Keratinocyte (primary cell): ENCODE data around the gene MIDN. TPM values are rescaled to one million over a fixed set of nuclear protein-coding genes. Genes with fewer than 3 reads are reported as not detected.
"Not testable (repeated sequence)": the region's sequence is repeated elsewhere in the genome, so short reads cannot be mapped to it uniquely, and the experiment has no call there.

ENCODE experiments used
- DNase-seq: peaks from one replicate; pipeline ENCODE4 v3.0.0-alpha.2; 2011; ENCODE audit warnings: low read depth, missing footprints, low spot score
- FAIRE-seq: peaks from 2 replicates; lab custom pipeline; 2011; peaks lifted over from hg19 to GRCh38; lab: Jason Lieb, UNC
- H2AFZ ChIP-seq: 2 replicates; pipeline ENCODE4 v1.6.0; 2012; ENCODE audit warnings: low read length, control low read depth, inconsistent platforms; ENCODE audit not compliant: control insufficient read depth
- H3K27ac ChIP-seq: 2 replicates; pipeline ENCODE4 v1.5.1; 2011; ENCODE audit warnings: low read length; ENCODE audit not compliant: control insufficient read depth, insufficient read depth
- H3K27me3 ChIP-seq: 3 replicates; pipeline ENCODE4 v1.6.0; 2011; ENCODE audit warnings: low read length; ENCODE audit not compliant: control insufficient read depth, insufficient read depth; ENCODE audit errors: extremely low read depth
- H3K36me3 ChIP-seq, 2 experiments: 2 replicates in 1 of 2; 3 replicates in 1 of 2; pipeline ENCODE4 v1.5.1; 2011; ENCODE audit warnings: low read length in 2 of 2, mild to moderate bottlenecking in 1 of 2; ENCODE audit not compliant: control insufficient read depth in 2 of 2, insufficient read depth in 2 of 2; ENCODE audit errors: extremely low read depth in 1 of 2
- H3K4me1 ChIP-seq: 3 replicates; pipeline ENCODE4 v1.5.1; 2011; ENCODE audit warnings: low read length; ENCODE audit not compliant: control insufficient read depth, insufficient read depth; ENCODE audit errors: extremely low read depth
- H3K4me2 ChIP-seq: 3 replicates; pipeline ENCODE4 v1.6.0; 2011; ENCODE audit warnings: low read depth, low read length; ENCODE audit not compliant: control insufficient read depth, insufficient read depth; ENCODE audit errors: extremely low read depth
- H3K4me3 ChIP-seq, 3 experiments: fragments of 200-600 bp in 1 of 3; sonication (generic) in 1 of 3; 2 replicates in 2 of 3; 3 replicates in 1 of 3; pipeline ENCODE4 v1.5.1; 2011 to 2016; ENCODE audit warnings: low read length in 3 of 3, mild to moderate bottlenecking in 3 of 3, control low read depth in 2 of 3, inconsistent platforms in 1 of 3, low read depth in 1 of 3, mixed read lengths in 1 of 3, mixed run types in 1 of 3, moderate library complexity in 1 of 3; ENCODE audit not compliant: control insufficient read depth in 2 of 3, insufficient read depth in 2 of 3; ENCODE audit errors: extremely low read depth in 1 of 3
- H3K79me2 ChIP-seq: 2 replicates; pipeline ENCODE4 v1.6.0; 2012; ENCODE audit warnings: low read length; ENCODE audit not compliant: control insufficient read depth, insufficient read depth
- H3K9ac ChIP-seq: 3 replicates; pipeline ENCODE4 v1.6.0; 2011; ENCODE audit warnings: low read length; ENCODE audit not compliant: control insufficient read depth, insufficient read depth; ENCODE audit errors: extremely low read depth
- H3K9me1 ChIP-seq: 3 replicates; pipeline ENCODE4 v1.6.0; 2011; ENCODE audit warnings: low read length; ENCODE audit not compliant: control insufficient read depth, insufficient read depth; ENCODE audit errors: extremely low read depth
- H3K9me3 ChIP-seq: 2 replicates; pipeline ENCODE4 v1.5.1; 2012; ENCODE audit warnings: low read depth, low read length; ENCODE audit not compliant: control insufficient read depth
- H4K20me1 ChIP-seq: 3 replicates; pipeline ENCODE4 v1.6.0; 2011; ENCODE audit warnings: low read length; ENCODE audit not compliant: control insufficient read depth, insufficient read depth; ENCODE audit errors: extremely low read depth
- CTCF ChIP-seq, 3 experiments: IDR thresholded peaks in 1 of 3; conservative IDR thresholded peaks in 1 of 3; optimal IDR thresholded peaks in 1 of 3; 2 replicates in 2 of 3; 3 replicates in 1 of 3; pipeline versions ENCODE3 to v1.5.1; 2011; ENCODE audit warnings: low read length in 3 of 3, mild to moderate bottlenecking in 3 of 3, moderate library complexity in 2 of 3, control low read depth in 1 of 3, inconsistent platforms in 1 of 3; ENCODE audit not compliant: insufficient read depth in 2 of 3; ENCODE audit errors: extremely low read depth in 1 of 3
- EZH2 ChIP-seq: IDR thresholded peaks from one replicate; pipeline ENCODE4 v1.6.1; 2012; ENCODE audit warnings: inconsistent platforms, mild to moderate bottlenecking, low read length, moderate library complexity
- dilution Hi-C: fragments of 300-500 bp; cut with MboI; formaldehyde crosslinking; loops from one replicate; pipeline ENCODE4 v1.7.0; 2020; ENCODE audit warnings: low sequenced_read_pairs; ENCODE audit not compliant: extremely low pct_ligation_motif_present
- polyA plus RNA-seq, 5 experiments: library from polyadenylated mRNA; depleted of rRNA in 3 of 5; stranded (reverse) in 3 of 5; stranded (forward) in 1 of 5; unstranded in 1 of 5; fragments of >200 nt; gene quantifications; 1 replicate in 1 of 5; 2 replicates in 3 of 5; 3 replicates in 1 of 5; pipeline versions ENCODE4 v1.2.1 to v1.2.3, GENCODE V29; 2011 to 2012; ENCODE audit warnings: missing spikeins in 2 of 5, low read depth in 1 of 5, low replicate concordance in 1 of 5

MIDN gene
- polyA plus RNA-seq, 1 donor (not counting 4 experiments of a cell fraction or from before 2014, with no cell fraction given), result 4.7 TPM

GRCh38 chr19:1244693-1245451 is 3.5 kb upstream of the MIDN start:
- H3K9me1 ChIP-seq, result no peaks in the 10 kb centered on the region
- H3K4me3 ChIP-seq, result peak overlapping the region; percentile 7 to 54 (median 34)
- peaks cover 25% of the 10 kb centered on the region for H3K79me2 ChIP-seq
- no peak overlapping the region for H3K27ac ChIP-seq
- no peaks in the 10 kb centered on the region for H3K27me3 ChIP-seq
- peaks cover 29% of the 10 kb centered on the region for H3K4me1 ChIP-seq
- DNase-seq (no peak), FAIRE-seq (no peak)
- no peaks in the 10 kb centered on the region for H4K20me1 ChIP-seq
- H2AFZ ChIP-seq, result no peak overlapping the region
- peak overlapping the region; percentile 51 for H3K4me2 ChIP-seq
- no peaks in the 10 kb centered on the region for H3K9me3 ChIP-seq
- dilution Hi-C loops, result no loop called here
- H3K36me3 ChIP-seq, result peaks cover 0 to 1% of the 10 kb centered on the region in 2 experiments
- TF ChIP-seq EZH2 (no peak), CTCF (optimal IDR thresholded peaks at IDR 0.05 in 1 of 3, IDR thresholded peaks at IDR 0.05 in 1 of 3, conservative IDR thresholded peaks at IDR 0.05 in 1 of 3; ENCODE audit: extremely low read depth in 1 of 3, insufficient read depth in 2 of 3, low read length in 3 of 3) (no peak)
- peak overlapping the region; percentile 47 for H3K9ac ChIP-seq

GRCh38 chr19:1245494-1246264 is 2.7 kb upstream of the MIDN start:
- H3K4me1 ChIP-seq, result peaks cover 29% of the 10 kb centered on the region
- no peak overlapping the region for H3K4me3 ChIP-seq
- H3K36me3 ChIP-seq, result peaks cover 0 to 1% of the 10 kb centered on the region in 2 experiments
- FAIRE-seq (no peak), DNase-seq (no peak)
- H3K9me3 ChIP-seq, result no peaks in the 10 kb centered on the region
- H3K9ac ChIP-seq, result no peak overlapping the region
- H3K27me3 ChIP-seq, result no peaks in the 10 kb centered on the region
- no peaks in the 10 kb centered on the region for H3K9me1 ChIP-seq
- H3K27ac ChIP-seq, result no peak overlapping the region
- no peaks in the 10 kb centered on the region for H4K20me1 ChIP-seq
- no peak for TF ChIP-seq CTCF (optimal IDR thresholded peaks at IDR 0.05 in 1 of 3, IDR thresholded peaks at IDR 0.05 in 1 of 3, conservative IDR thresholded peaks at IDR 0.05 in 1 of 3; ENCODE audit: extremely low read depth in 1 of 3, insufficient read depth in 2 of 3, low read length in 3 of 3)
- no peak for TF ChIP-seq EZH2
- H2AFZ ChIP-seq, result no peak overlapping the region
- H3K79me2 ChIP-seq, result peaks cover 29% of the 10 kb centered on the region
- dilution Hi-C loops, result no loop called here
- no peak overlapping the region for H3K4me2 ChIP-seq

GRCh38 chr19:1246265-1247087 is 1.9 kb upstream of the MIDN start:
- H3K36me3 ChIP-seq, H3K27me3 ChIP-seq, dilution Hi-C loops, H3K9me1 ChIP-seq, H3K27ac ChIP-seq, H3K9ac ChIP-seq, H4K20me1 ChIP-seq, DNase-seq, FAIRE-seq, H2AFZ ChIP-seq, H3K4me2 ChIP-seq, H3K9me3 ChIP-seq, H3K4me3 ChIP-seq: not testable (repeated sequence)
- Histone ChIP-seq H3K79me2 (peaks cover 36% of the 10 kb centered on the region), H3K4me1 (peaks cover 21% of the 10 kb centered on the region)
